Transverse colon (tissue), 4 donors: ENCODE results near the gene SLC6A18. TPM values are rescaled to one million over a fixed set of nuclear protein-coding genes. Genes with fewer than 3 reads are reported as not detected.

Experiments used
- DNase-seq: peaks from one replicate; pipeline ENCODE4 v3.0.0-alpha.2; 2019
- H3K27ac ChIP-seq, 4 donors: fragments of 200-600 bp; sonication (generic); 2 replicates each; pipeline ENCODE4 v1.5.1; 2016 to 2018; ENCODE audit warnings: inconsistent platforms in 4 of 4
- H3K27me3 ChIP-seq: fragments of 200-600 bp; sonication (generic); 2 replicates; pipeline ENCODE4 v1.5.1; 2017; ENCODE audit warnings: inconsistent platforms
- H3K36me3 ChIP-seq, 4 donors: fragments of 200-600 bp; sonication (generic); 2 replicates each; pipeline ENCODE4 v1.5.1; 2017 to 2019; ENCODE audit warnings: inconsistent platforms in 4 of 4
- H3K4me1 ChIP-seq, 4 donors: fragments of 200-600 bp; sonication (generic); 2 replicates each; pipeline ENCODE4 v1.5.1; 2017 to 2020; ENCODE audit warnings: inconsistent platforms in 4 of 4
- H3K4me3 ChIP-seq, 4 donors: fragments of 200-600 bp; sonication (generic); 1 replicate in 1 of 4; 2 replicates in 3 of 4; pipeline versions ENCODE4 v1.5.1 to v1.6.1; 2017 to 2019; ENCODE audit warnings: inconsistent platforms in 4 of 4
- H3K9me3 ChIP-seq, 2 donors: fragments of 200-600 bp; sonication (generic); 2 replicates each; pipeline ENCODE4 v1.5.1; 2017 to 2019; ENCODE audit warnings: inconsistent platforms in 2 of 2
- CTCF ChIP-seq, 5 experiments: fragments of 200-600 bp in 3 of 5; fragments of 450-650 bp in 2 of 5; sonication (generic) in 3 of 5; IDR thresholded peaks; 1 replicate in 2 of 5; 2 replicates in 3 of 5; pipeline ENCODE4 v1.5.1; 2016 to 2017; ENCODE audit warnings: antibody characterized with exemption in 5 of 5, inconsistent platforms in 3 of 5, mild to moderate bottlenecking in 2 of 5, moderate library complexity in 1 of 5
- EP300 ChIP-seq: sonication (generic); formaldehyde crosslinking; IDR thresholded peaks from one replicate; pipeline ENCODE4 v1.6.1; 2017; ENCODE audit warnings: antibody characterized with exemption, low read depth
- POLR2A ChIP-seq: fragments of 450-650 bp; IDR thresholded peaks from one replicate; pipeline ENCODE4 v1.6.1; 2016; ENCODE audit warnings: antibody characterized with exemption, mild to moderate bottlenecking, moderate library complexity
- POLR2AphosphoS5 ChIP-seq, 3 donors: sonication (generic); formaldehyde crosslinking; IDR thresholded peaks; one replicate each; pipeline ENCODE4 v1.6.1; 2016; ENCODE audit warnings: antibody characterized with exemption in 3 of 3
- WGBS, 2 donors: methylation state at CpG; one replicate each; pipeline ENCODE4 v1.1.5; 2018; ENCODE audit warnings: low coverage in 1 of 2; 5-methylcytosine and 5-hydroxymethylcytosine counted together
- in situ Hi-C, 4 donors: fragments of 200-750 bp; cut with MboI; loops; one replicate each; pipeline versions ENCODE4 v1.15.0 to v1.15.1; 2017; ENCODE audit warnings: low sequenced_read_pairs in 3 of 4, low pct_ligation_motif_present in 1 of 4, low pct_unique_long_range_greater_than_20kb in 1 of 4
- intact Hi-C: fragments of 100-400 bp; cut with DNase I; formaldehyde crosslinking; loops from one replicate; pipeline ENCODE4 v1.15.1; 2023; ENCODE audit warnings: low total_unique reads
- total RNA-seq, 4 donors: library from RNA; depleted of rRNA; stranded (reverse); fragments of >200 nt; gene quantifications; one replicate each; pipeline ENCODE4 v1.1.0, GENCODE V29; 2016

The SLC6A18 gene
- total RNA-seq, 4 donors from 2014 or later = not detected

DNA sequence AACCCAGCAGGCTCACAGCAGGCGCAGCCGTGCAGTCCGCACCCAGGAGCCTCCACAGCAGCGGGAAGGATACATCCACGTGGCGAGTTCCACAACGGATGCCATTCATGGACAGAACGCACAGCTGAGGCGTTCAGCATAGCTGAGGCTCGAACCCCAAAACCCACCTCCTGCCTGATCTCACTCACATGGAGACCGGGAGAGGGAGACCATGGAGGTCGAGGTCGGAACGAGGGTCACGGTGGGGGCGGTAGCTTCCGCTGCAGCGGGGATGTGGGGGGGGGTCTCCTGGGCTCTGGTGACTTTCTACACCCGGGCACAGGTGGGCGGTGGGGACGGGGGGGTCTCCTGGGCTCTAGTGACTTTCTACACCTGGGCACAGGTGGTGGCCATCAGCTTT, 52.1 kb downstream of the SLC6A18 start:
- TF ChIP-seq EP300 (no peak), CTCF (IDR thresholded peaks at IDR 0.05) (no peak), POLR2AphosphoS5 (IDR thresholded peaks at IDR 0.05) (no peak), POLR2A (no peak)
- intact Hi-C loops = no loop called here

DNA sequence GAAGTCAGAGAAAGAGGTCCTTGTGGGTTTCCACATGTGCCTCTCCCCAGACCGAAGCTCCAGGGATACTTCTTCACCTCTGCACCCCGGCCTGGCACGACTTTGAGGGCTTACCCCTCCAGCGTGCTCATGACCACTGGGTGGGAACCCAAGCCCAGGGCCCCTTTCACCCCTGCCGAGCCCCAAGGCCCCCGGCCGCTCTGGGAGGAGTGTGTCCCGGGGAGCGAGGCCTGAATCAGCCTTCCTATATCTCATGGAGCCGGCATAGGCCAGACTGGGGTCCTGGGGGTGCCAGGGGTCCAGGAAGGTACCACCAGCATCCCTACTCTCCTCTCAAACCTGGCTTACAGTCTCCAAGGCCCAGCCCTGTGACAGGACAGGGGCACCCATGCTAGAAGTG, 52.6 kb downstream of the SLC6A18 start:
- Histone ChIP-seq H3K27ac (no peak overlapping the region), H3K36me3 (no peaks in the 10 kb centered on the region), H3K27me3 (no peaks in the 10 kb centered on the region), H3K9me3 (no peaks in the 10 kb centered on the region), H3K4me1 (no peaks in the 10 kb centered on the region), H3K4me3 (no peak overlapping the region)
- DNase-seq = no peak
- intact Hi-C loops = no loop called here
- in situ Hi-C loops = no loop called here
- 95% methylated on average over 10 of the region's 10 CpGs; no CpG with 5 or more reads in 1 of the 2 donors for WGBS, 2 donors
- no peak for TF ChIP-seq POLR2A

More for the DNA sequence above, 52.1 kb downstream of the SLC6A18 start:
- Histone ChIP-seq H3K4me3 (no peak overlapping the region), H3K4me1 (no peaks in the 10 kb centered on the region), H3K27me3 (no peaks in the 10 kb centered on the region), H3K36me3 (no peaks in the 10 kb centered on the region), H3K27ac (no peak overlapping the region), H3K9me3 (no peaks in the 10 kb centered on the region)
- 93% methylated on average over 21 of the region's 21 CpGs; no CpG with 5 or more reads in 1 of the 2 donors for WGBS, 2 donors
- in situ Hi-C loops = no loop called here
- no peak for DNase-seq

GRCh38 chr5:1278216-1278615, 53.0 kb downstream of the SLC6A18 start:
- in situ Hi-C loops (no loop called here), intact Hi-C loops (no loop called here)

GRCh38 chr5:1278656-1279442, 53.7 kb downstream of the SLC6A18 start:
- TF ChIP-seq POLR2A = no peak
- TF ChIP-seq POLR2AphosphoS5 (IDR thresholded peaks at IDR 0.05) = no peak
- TF ChIP-seq CTCF (IDR thresholded peaks at IDR 0.05) = no peak
- TF ChIP-seq EP300 = no peak
- H3K9me3 ChIP-seq = no peaks in the 10 kb centered on the region
- H3K4me3 ChIP-seq = no peak overlapping the region
- no peaks in the 10 kb centered on the region for H3K36me3 ChIP-seq
- H3K27me3 ChIP-seq = no peaks in the 10 kb centered on the region
- H3K27ac ChIP-seq = no peak overlapping the region
- in situ Hi-C loops = no loop called here
- WGBS, 2 donors = 96% methylated on average over 40 of the region's 42 CpGs; no CpG with 5 or more reads in 1 of the 2 donors
- intact Hi-C loops = no loop called here
- no peaks in the 10 kb centered on the region for H3K4me1 ChIP-seq
- DNase-seq = no peak

More at GRCh38 chr5:1278216-1278615, 53.0 kb downstream of the SLC6A18 start:
- Histone ChIP-seq H3K27me3 (no peaks in the 10 kb centered on the region), H3K27ac (no peak overlapping the region), H3K4me3 (no peak overlapping the region), H3K4me1 (no peaks in the 10 kb centered on the region), H3K9me3 (no peaks in the 10 kb centered on the region), H3K36me3 (no peaks in the 10 kb centered on the region)
- no peak for DNase-seq
- 94 to 95% methylated on average over 8 to 13 of the region's 13 CpGs for WGBS, 2 donors
- TF ChIP-seq POLR2A (no peak), POLR2AphosphoS5 (IDR thresholded peaks at IDR 0.05) (no peak), CTCF (IDR thresholded peaks at IDR 0.05) (no peak), EP300 (no peak)
